Brain pericyte (primary cell): ENCODE measurements around the gene TBRG1.

Source experiments
- DNase-seq: peaks from one replicate; pipeline ENCODE4 v3.0.0-alpha.2; 2012; ENCODE audit warnings: low read depth, low spot score

TBRG1 gene

GRCh38 chr11:124658986-124659385, 36.3 kb downstream of the TBRG1 start:
- DNase-seq: no peak

GRCh38 chr11:124661553-124661952, 38.9 kb downstream of the TBRG1 start:
- no peak for DNase-seq

GRCh38 chr11:124662106-124662505, 39.4 kb downstream of the TBRG1 start:
- DNase-seq: no peak

- no peak for DNase-seq
These were observed 41.2 kb downstream of the TBRG1 start for GRCh38 chr11:124663861-124664260.

- no peak for DNase-seq
These were observed 44.9 kb downstream of the TBRG1 start for GRCh38 chr11:124667601-124668000.

- DNase-seq: no peak
These were observed 46.5 kb downstream of the TBRG1 start for GRCh38 chr11:124669193-124669592.

GRCh38 chr11:124670732-124671131, 48.1 kb downstream of the TBRG1 start:
- no peak for DNase-seq

- DNase-seq: no peak
These were observed 50.0 kb downstream of the TBRG1 start for GRCh38 chr11:124672536-124673215.

GRCh38 chr11:124673333-124674167, 50.9 kb downstream of the TBRG1 start, which contains the start of the genes SIAE and SPA17:
TSS of gene SIAE (minus strand) at chr11:124673739. CDS start at chr11:124673708, 31 bp downstream.
TSS of gene SPA17 (plus strand) at chr11:124673904. CDS start at chr11:124675265, 1,361 bp downstream.
- peak; percentile 76 for DNase-seq

- no peak for DNase-seq
These were observed 51.5 kb downstream of the TBRG1 start for GRCh38 chr11:124674168-124674517.

GRCh38 chr11:124674571-124674970, 51.9 kb downstream of the TBRG1 start:
- no peak for DNase-seq

- DNase-seq: no peak
These were observed 53.7 kb downstream of the TBRG1 start for GRCh38 chr11:124676386-124676785.

GRCh38 chr11:124678416-124678815, 55.8 kb downstream of the TBRG1 start:
- DNase-seq: no peak

GRCh38 chr11:124681421-124681820, 58.8 kb downstream of the TBRG1 start:
- DNase-seq: no peak

GRCh38 chr11:124682443-124682842, 59.8 kb downstream of the TBRG1 start:
- no peak for DNase-seq
